MM.1S (cell line): Measurements from ENCODE around the gene ANKS1B.

Experiments used
- DNase-seq: peaks from one replicate; pipeline ENCODE4 v3.0.0-alpha.2; 2015
- H2AFZ ChIP-seq: fragments of 300-600 bp; sonication (generic); 2 replicates; pipeline ENCODE4 v1.6.0; 2016; ENCODE audit warnings: antibody characterized with exemption, low read length
- H3F3A ChIP-seq: fragments of 300-600 bp; sonication (generic); 2 replicates; pipeline ENCODE4 v1.6.1; 2016; ENCODE audit warnings: mild to moderate bottlenecking, antibody characterized with exemption, low read length, moderate library complexity, mixed read lengths; ENCODE audit not compliant: insufficient read depth
- H3K27ac ChIP-seq: fragments of 300-600 bp; sonication (generic); 2 replicates; pipeline ENCODE4 v1.5.1; 2016; ENCODE audit warnings: mild to moderate bottlenecking, low read length
- H3K27me3 ChIP-seq: fragments of 300-600 bp; sonication (generic); replicated peaks from 2 replicates; pipeline ENCODE4 v1.6.0; 2016; ENCODE audit warnings: low read length; ENCODE audit not compliant: insufficient read depth
- H3K36me3 ChIP-seq: fragments of 300-600 bp; sonication (generic); replicated peaks from 2 replicates; pipeline ENCODE4 v1.6.1; 2016; ENCODE audit warnings: mild to moderate bottlenecking, low read length, mixed read lengths; ENCODE audit not compliant: insufficient read depth
- H3K4me1 ChIP-seq: fragments of 300-600 bp; sonication (generic); 2 replicates; pipeline ENCODE4 v1.6.1; 2016; ENCODE audit warnings: low read length, mixed read lengths
- H3K4me2 ChIP-seq: fragments of 300-600 bp; sonication (generic); 2 replicates; pipeline ENCODE4 v1.6.0; 2016; ENCODE audit warnings: low read depth, low read length
- H3K4me3 ChIP-seq: fragments of 300-600 bp; sonication (generic); 2 replicates; pipeline ENCODE4 v1.5.1; 2016; ENCODE audit warnings: low read length, mixed read lengths
- H3K79me2 ChIP-seq: fragments of 300-600 bp; sonication (generic); 2 replicates; pipeline ENCODE4 v1.6.1; 2016; ENCODE audit warnings: mixed run types, low read length, mixed read lengths
- H3K9ac ChIP-seq: fragments of 300-600 bp; sonication (generic); 2 replicates; pipeline ENCODE4 v1.6.1; 2016; ENCODE audit warnings: low read length, mixed read lengths
- H3K9me2 ChIP-seq: fragments of 300-600 bp; sonication (generic); replicated peaks from 2 replicates; pipeline ENCODE4 v1.6.1; 2016; ENCODE audit warnings: mild to moderate bottlenecking, low read length, mixed read lengths; ENCODE audit not compliant: insufficient read depth
- H3K9me3 ChIP-seq: fragments of 300-600 bp; sonication (generic); replicated peaks from 2 replicates; pipeline ENCODE4 v1.6.1; 2016; ENCODE audit warnings: mild to moderate bottlenecking, low read length, mixed read lengths; ENCODE audit not compliant: insufficient read depth
- H4K20me1 ChIP-seq: fragments of 300-600 bp; sonication (generic); 2 replicates; pipeline ENCODE4 v1.6.1; 2016; ENCODE audit warnings: mild to moderate bottlenecking, low read length, moderate library complexity, mixed read lengths; ENCODE audit not compliant: insufficient read depth
- CTCF ChIP-seq: fragments of 300-600 bp; sonication (generic); IDR thresholded peaks from 2 replicates; pipeline ENCODE4 v1.5.1; 2016; ENCODE audit warnings: antibody characterized with exemption, low read length, mixed read lengths
- EZH2 ChIP-seq: fragments of 300-600 bp; sonication (generic); optimal IDR thresholded peaks from 2 replicates; pipeline ENCODE3; 2017; ENCODE audit warnings: low read depth, mild to moderate bottlenecking, antibody characterized with exemption, low read length, mixed read lengths
- EZH2phosphoT487 ChIP-seq: fragments of 300-600 bp; sonication (generic); IDR thresholded peaks from 2 replicates; pipeline ENCODE4 v1.6.1; 2018; ENCODE audit warnings: antibody characterized with exemption, low read length

The ANKS1B gene

GRCh38 chr12:99752740-99753139 is 232.0 kb downstream of the ANKS1B start:
- Histone ChIP-seq H3K9ac (no peak overlapping the region), H3K27me3 (no peaks in the 10 kb centered on the region), H3K79me2 (no peaks in the 10 kb centered on the region), H3K4me1 (no peaks in the 10 kb centered on the region), H3K9me3 (no peaks in the 10 kb centered on the region), H3K4me3 (no peak overlapping the region), H3K4me2 (no peak overlapping the region), H3K27ac (no peak overlapping the region), H3K36me3 (no peaks in the 10 kb centered on the region), H3K9me2 (no peaks in the 10 kb centered on the region), H4K20me1 (no peaks in the 10 kb centered on the region), H2AFZ (no peak overlapping the region), H3F3A (no peaks in the 10 kb centered on the region)
- DNase-seq: no peak
- TF ChIP-seq CTCF (no peak), EZH2 (no peak), EZH2phosphoT487 (no peak)

- H3K4me1 ChIP-seq: no peaks in the 10 kb centered on the region
- DNase-seq: no peak
- TF ChIP-seq CTCF (no peak), EZH2 (no peak), EZH2phosphoT487 (no peak)
These were observed 238.2 kb downstream of the ANKS1B start for GRCh38 chr12:99746538-99746937.

GRCh38 chr12:99745895-99746294 is 238.8 kb downstream of the ANKS1B start:
- no peaks in the 10 kb centered on the region for H3K27me3 ChIP-seq

More at GRCh38 chr12:99746538-99746937, 238.2 kb downstream of the ANKS1B start:
- H3K9me3 ChIP-seq: no peaks in the 10 kb centered on the region
- no peaks in the 10 kb centered on the region for H3K9me2 ChIP-seq
- H3K4me2 ChIP-seq: no peak overlapping the region
- no peaks in the 10 kb centered on the region for H3K79me2 ChIP-seq
- no peaks in the 10 kb centered on the region for H3K27me3 ChIP-seq
- H4K20me1 ChIP-seq: no peaks in the 10 kb centered on the region
- H3K27ac ChIP-seq: no peak overlapping the region
- H2AFZ ChIP-seq: no peak overlapping the region
- H3K36me3 ChIP-seq: no peaks in the 10 kb centered on the region
- no peak overlapping the region for H3K4me3 ChIP-seq
- no peak overlapping the region for H3K9ac ChIP-seq
- H3F3A ChIP-seq: no peaks in the 10 kb centered on the region

More at GRCh38 chr12:99745895-99746294, 238.8 kb downstream of the ANKS1B start:
- Histone ChIP-seq H3K4me1 (no peaks in the 10 kb centered on the region), H3K79me2 (no peaks in the 10 kb centered on the region), H2AFZ (no peak overlapping the region), H3K4me3 (no peak overlapping the region), H3F3A (no peaks in the 10 kb centered on the region), H4K20me1 (no peaks in the 10 kb centered on the region), H3K9me2 (no peaks in the 10 kb centered on the region), H3K9ac (no peak overlapping the region), H3K36me3 (no peaks in the 10 kb centered on the region), H3K4me2 (no peak overlapping the region), H3K27ac (no peak overlapping the region), H3K9me3 (no peaks in the 10 kb centered on the region)
- TF ChIP-seq CTCF: no peak
- TF ChIP-seq EZH2phosphoT487: no peak
- no peak for TF ChIP-seq EZH2
- no peak for DNase-seq
